Esophagus squamous epithelium (tissue), 4 donors: Measurements from ENCODE around the gene COQ7.

ENCODE experiments used
- CTCF ChIP-seq, 6 experiments: fragments of 450-650 bp in 4 of 6; fragments of 200-600 bp in 2 of 6; sonication (generic) in 2 of 6; IDR thresholded peaks; one replicate each; pipeline ENCODE4 v1.5.1; 2016 to 2019; ENCODE audit warnings: antibody characterized with exemption in 6 of 6, mild to moderate bottlenecking in 4 of 6, moderate library complexity in 4 of 6
- POLR2A ChIP-seq, 4 donors: fragments of 450-650 bp; IDR thresholded peaks; one replicate each; pipeline ENCODE4 v1.6.1; 2017; ENCODE audit warnings: antibody characterized with exemption in 4 of 4, mild to moderate bottlenecking in 4 of 4, moderate library complexity in 3 of 4

- no peak for TF ChIP-seq CTCF (IDR thresholded peaks at IDR 0.05)
- TF ChIP-seq POLR2A (IDR thresholded peaks at IDR 0.05): no peak
Observed at GRCh38 chr16:19105891-19106624, 38.6 kb downstream of the COQ7 start.
